ENCODE data around the gene FAM72D.
"Not testable (repeated sequence)": the region's sequence is repeated elsewhere in the genome, so short reads cannot be mapped to it uniquely, and the experiment has no call there.

FAM72D gene

GRCh38 chr1:145095284-145096057 lies at the start of gene FAM72D, which contains the start of gene SRGAP2B:
TSS of gene FAM72D (plus strand) at chr1:145095974. CDS start at chr1:145096848, 874 bp downstream.
TSS of gene SRGAP2B (minus strand) at chr1:145095328. CDS start at chr1:145092901, 2,427 bp downstream.
- DNase-seq (ENCODE audit: low read depth), result not testable (repeated sequence)

- DNase-seq (ENCODE audit: low read depth), result not testable (repeated sequence)
Observed at GRCh38 chr1:145047553-145047952, 48.2 kb upstream of the FAM72D start.

- DNase-seq (ENCODE audit: low read depth), result not testable (repeated sequence)
Observed at GRCh38 chr1:145048181-145048856, 47.5 kb upstream of the FAM72D start.

GRCh38 chr1:145052019-145052776 lies 43.6 kb upstream of the FAM72D start:
- DNase-seq (ENCODE audit: low read depth), result not testable (repeated sequence)

GRCh38 chr1:145053428-145053827 lies 42.3 kb upstream of the FAM72D start:
- not testable (repeated sequence) for DNase-seq (ENCODE audit: low read depth)

- not testable (repeated sequence) for DNase-seq (ENCODE audit: low read depth)
Observed at GRCh38 chr1:145055217-145055760, 40.5 kb upstream of the FAM72D start.

- not testable (repeated sequence) for DNase-seq (ENCODE audit: low read depth)
Observed at GRCh38 chr1:145058184-145058583, 37.6 kb upstream of the FAM72D start.

GRCh38 chr1:145063285-145063684 lies 32.5 kb upstream of the FAM72D start:
- not testable (repeated sequence) for DNase-seq (ENCODE audit: low read depth)

GRCh38 chr1:145063941-145064648 lies 31.7 kb upstream of the FAM72D start:
- DNase-seq (ENCODE audit: low read depth), result not testable (repeated sequence)

- not testable (repeated sequence) for DNase-seq (ENCODE audit: low read depth)
Observed at GRCh38 chr1:145065194-145065826, 30.5 kb upstream of the FAM72D start.

- DNase-seq (ENCODE audit: low read depth), result not testable (repeated sequence)
Observed at GRCh38 chr1:145066486-145066885, 29.3 kb upstream of the FAM72D start.

- not testable (repeated sequence) for DNase-seq (ENCODE audit: low read depth)
Observed at GRCh38 chr1:145071569-145071968, 24.2 kb upstream of the FAM72D start.

GRCh38 chr1:145074021-145074559 lies 21.7 kb upstream of the FAM72D start:
- DNase-seq (ENCODE audit: low read depth), result not testable (repeated sequence)

GRCh38 chr1:145076877-145077276 lies 18.9 kb upstream of the FAM72D start:
- not testable (repeated sequence) for DNase-seq (ENCODE audit: low read depth)

GRCh38 chr1:145077872-145078786 lies 17.6 kb upstream of the FAM72D start:
- not testable (repeated sequence) for DNase-seq (ENCODE audit: low read depth)

- not testable (repeated sequence) for DNase-seq (ENCODE audit: low read depth)
Observed at GRCh38 chr1:145078787-145079370, 16.9 kb upstream of the FAM72D start.

GRCh38 chr1:145079737-145080136 lies 16.0 kb upstream of the FAM72D start:
- DNase-seq (ENCODE audit: low read depth), result not testable (repeated sequence)

GRCh38 chr1:145080193-145080592 lies 15.6 kb upstream of the FAM72D start:
- DNase-seq (ENCODE audit: low read depth), result not testable (repeated sequence)
